GM12891 (cell line): ENCODE data around the gene CD1C.
"Not testable (repeated sequence)": the region's sequence is repeated elsewhere in the genome, so short reads cannot be mapped to it uniquely, and the experiment has no call there.

Experiments used
- DNase-seq: peaks from one replicate; pipeline ENCODE4 v3.0.0; 2011; ENCODE audit warnings: low spot score; ENCODE audit not compliant: insufficient read length
- FAIRE-seq: peaks from 2 replicates; lab custom pipeline; 2011; peaks lifted over from hg19 to GRCh38; lab: Jason Lieb, UNC
- PAX5 ChIP-seq: IDR thresholded peaks from 2 replicates; pipeline ENCODE4 v1.6.1; 2011; ENCODE audit warnings: low read length, moderate library complexity, mild to moderate bottlenecking; ENCODE audit not compliant: insufficient read depth, severe bottlenecking
- POLR2A ChIP-seq: IDR thresholded peaks from 2 replicates; pipeline ENCODE4 v1.6.1; 2011; ENCODE audit warnings: low read depth, low read length, control low read depth
- POLR2AphosphoS5 ChIP-seq: IDR thresholded peaks from 2 replicates; pipeline ENCODE4 v1.6.1; 2011; ENCODE audit warnings: low read depth, low read length, control low read depth
- POU2F2 ChIP-seq: IDR thresholded peaks from 2 replicates; pipeline ENCODE4 v1.6.1; 2011; ENCODE audit warnings: low read depth, mild to moderate bottlenecking, control low read depth, low read length, moderate library complexity
- SPI1 ChIP-seq: IDR thresholded peaks from 2 replicates; pipeline ENCODE4 v1.6.1; 2011; ENCODE audit warnings: low read depth, low read length, control low read depth
- TAF1 ChIP-seq: IDR thresholded peaks from 2 replicates; pipeline ENCODE4 v1.6.1; 2011; ENCODE audit warnings: low read depth, low read length, control low read depth

Gene CD1C

DNA sequence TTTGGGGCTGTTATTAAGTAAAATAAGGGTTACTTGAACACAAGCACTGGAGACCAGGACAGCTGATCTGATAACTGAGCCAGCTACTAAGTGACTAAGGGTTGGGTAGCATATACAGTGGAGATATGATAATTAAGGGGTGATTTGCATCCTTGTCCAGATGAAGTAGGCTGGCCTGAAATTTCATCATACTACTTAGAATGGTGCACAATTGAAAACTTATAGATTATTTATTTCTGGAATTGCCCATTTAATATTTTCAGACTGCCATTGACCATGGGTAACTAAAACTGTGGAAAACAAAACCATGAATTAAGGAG, 45.5 kb downstream of the CD1C start:
- no peak for FAIRE-seq
- no peak for DNase-seq
- TF ChIP-seq TAF1 (no peak), POU2F2 (no peak), POLR2A (no peak), SPI1 (no peak), POLR2AphosphoS5 (no peak), PAX5 (no peak)

- not testable (repeated sequence) for DNase-seq, FAIRE-seq
Measured at GRCh38 chr1:158336413-158336812, 46.7 kb downstream of the CD1C start.
